Right ventricle myocardium inferior (tissue), 1 donor: Measurements from ENCODE around the gene ACOT4. TPM values are rescaled to one million over a fixed set of nuclear protein-coding genes. Genes with fewer than 3 reads are reported as not detected.

Experiments used
- total RNA-seq: library from RNA; stranded (reverse); fragmentation: NEBNext Ultra II Directional; extraction: Animal tissue kit (Norgen Biotek cat#: 25700); gene quantifications from one replicate; pipeline ENCODE4 v1.2.1, GENCODE V29; 2021
- donor health status: DM: no; HTN: yes; CAD: no; lungs with severe emphysema.

The ACOT4 gene
- total RNA-seq, 1 donor from 2014 or later = 0.97 TPM

Other genes with a start within 250 kb of the ACOT4 start
- 39.8 TPM for gene NUMB, start 133.3 kb upstream of the ACOT4 start, total RNA-seq
- 7.6 TPM for gene RIOX1, start 100.9 kb upstream of the ACOT4 start, total RNA-seq
- 29.6 TPM for gene ACOT1, start 54.7 kb upstream of the ACOT4 start, total RNA-seq
- not detected for gene HEATR4, start 32.9 kb upstream of the ACOT4 start, total RNA-seq
- gene ACOT2, start 22.7 kb upstream of the ACOT4 start, total RNA-seq = 232 TPM
- not detected for gene ACOT6, start 20.6 kb downstream of the ACOT4 start, total RNA-seq
- gene DNAL1, start 53.1 kb downstream of the ACOT4 start, total RNA-seq = 16.4 TPM
- gene PNMA1, start 122.5 kb downstream of the ACOT4 start, total RNA-seq = 14.9 TPM